ENCODE measurements around the gene POLR1A.

DNA sequence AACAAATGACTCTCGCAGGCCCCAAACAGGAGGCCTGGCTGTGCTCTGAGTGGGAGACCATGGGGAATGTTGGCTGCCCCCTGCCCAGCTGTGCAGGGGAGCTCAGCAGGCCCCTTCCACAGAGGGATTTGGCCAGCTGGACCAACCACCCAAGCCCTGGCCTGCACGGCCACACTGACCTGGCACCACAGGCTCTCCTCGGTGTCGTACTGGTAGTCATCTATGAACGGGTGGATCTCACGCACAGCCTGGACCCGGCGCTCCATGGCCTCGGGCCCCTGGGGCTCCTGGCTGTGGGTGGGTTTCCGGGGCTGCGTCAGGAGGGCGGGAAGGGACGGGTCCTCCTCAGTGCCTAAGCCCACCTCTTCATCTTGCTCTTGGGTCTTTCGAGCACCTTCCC is 74.5 kb downstream of the POLR1A start:
- TF ChIP-seq, protein P1, sequence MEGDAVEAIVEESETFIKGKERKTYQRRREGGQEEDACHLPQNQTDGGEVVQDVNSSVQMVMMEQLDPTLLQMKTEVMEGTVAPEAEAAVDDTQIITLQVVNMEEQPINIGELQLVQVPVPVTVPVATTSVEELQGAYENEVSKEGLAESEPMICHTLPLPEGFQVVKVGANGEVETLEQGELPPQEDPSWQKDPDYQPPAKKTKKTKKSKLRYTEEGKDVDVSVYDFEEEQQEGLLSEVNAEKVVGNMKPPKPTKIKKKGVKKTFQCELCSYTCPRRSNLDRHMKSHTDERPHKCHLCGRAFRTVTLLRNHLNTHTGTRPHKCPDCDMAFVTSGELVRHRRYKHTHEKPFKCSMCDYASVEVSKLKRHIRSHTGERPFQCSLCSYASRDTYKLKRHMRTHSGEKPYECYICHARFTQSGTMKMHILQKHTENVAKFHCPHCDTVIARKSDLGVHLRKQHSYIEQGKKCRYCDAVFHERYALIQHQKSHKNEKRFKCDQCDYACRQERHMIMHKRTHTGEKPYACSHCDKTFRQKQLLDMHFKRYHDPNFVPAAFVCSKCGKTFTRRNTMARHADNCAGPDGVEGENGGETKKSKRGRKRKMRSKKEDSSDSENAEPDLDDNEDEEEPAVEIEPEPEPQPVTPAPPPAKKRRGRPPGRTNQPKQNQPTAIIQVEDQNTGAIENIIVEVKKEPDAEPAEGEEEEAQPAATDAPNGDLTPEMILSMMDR (IDR thresholded peaks at IDR 0.05) = no peak
- no peak for TF ChIP-seq POLR2A (IDR thresholded peaks at IDR 0.05)
